HCT116 (cell line): ENCODE measurements around the gene SPTLC1. TPM values are rescaled to one million over a fixed set of nuclear protein-coding genes. Genes with fewer than 3 reads are reported as not detected.

Source experiments
- ATAC-seq: fragments of 200-7000 bp; cut with Tn5 transposase; 2 replicates; pipeline ENCODE4 v1.9.1; 2020; ENCODE audit warnings: mild to moderate bottlenecking, moderate library complexity
- BruUV-seq: library from RNA; stranded (reverse); fragments of 400-500 nt; replicated peaks from 2 replicates; lab custom pipeline; 2021; lab: Mats Ljungman, UMichigan
- CTCF ChIA-PET: fragments of 300-600 bp; sonication (Branson Sonifier 250); formaldehyde crosslinking; loops from one replicate; lab custom pipeline; 2021; ENCODE audit warnings: antibody characterized with exemption; lab: Charles Lee
- POLR2A ChIA-PET: fragments of 300-600, 350-600 bp; sonication (Branson Sonifier 250); formaldehyde crosslinking; loops from one replicate; lab custom pipeline; 2021; ENCODE audit warnings: antibody characterized with exemption; lab: Charles Lee
- RAD21 ChIA-PET, 2 experiments: fragments of 300-600 bp; sonication (Branson Sonifier 250); formaldehyde crosslinking; loops; one replicate each; lab custom pipeline; 2023; ENCODE audit warnings: low total read pairs in 2 of 2; ENCODE audit not compliant: uncharacterized antibody in 2 of 2, unreplicated experiment in 2 of 2, low non-redundant PET in 1 of 2; lab: Charles Lee
- DNase-seq: peaks from one replicate; pipeline ENCODE4 v3.0.0-alpha.2; 2010; ENCODE audit warnings: low read depth, low spot score
- H2AFZ ChIP-seq: fragments of 200-600 bp; shearing (Covaris generic), sonication (generic); 2 replicates; pipeline ENCODE4 v1.6.1; 2017; ENCODE audit warnings: low read depth, mixed run types, mixed read lengths, antibody characterized with exemption, low read length; ENCODE audit not compliant: poor library complexity, severe bottlenecking
- H3K27ac ChIP-seq: 2 replicates; pipeline ENCODE4 v1.5.1; 2012; ENCODE audit warnings: low read depth, low read length
- H3K27me3 ChIP-seq: fragments of 200-600 bp; sonication (generic); 2 replicates; pipeline ENCODE4 v1.6.1; 2016; ENCODE audit warnings: mixed run types, low read length, mixed read lengths; ENCODE audit not compliant: insufficient read depth
- H3K36me3 ChIP-seq, 2 experiments: fragments of 200-500 bp in 1 of 2; fragments of 200-600 bp in 1 of 2; sonication (Bioruptor generic) in 1 of 2; sonication (generic) in 1 of 2; 2 replicates each; pipeline versions ENCODE4 v1.5.1 to v1.6.1; 2014 to 2016; ENCODE audit warnings: low read length in 2 of 2, inconsistent platforms in 1 of 2, mixed read lengths in 1 of 2, mixed run types in 1 of 2; ENCODE audit not compliant: insufficient read depth in 2 of 2, control insufficient read depth in 1 of 2
- H3K4me1 ChIP-seq, 2 experiments: fragments of 200-600 bp in 1 of 2; sonication (generic) in 1 of 2; 2 replicates each; pipeline versions ENCODE4 v1.5.1 to v1.6.1; 2012 to 2017; ENCODE audit warnings: low read length in 2 of 2, inconsistent platforms in 1 of 2, mild to moderate bottlenecking in 1 of 2, mixed read lengths in 1 of 2, mixed run types in 1 of 2, moderate library complexity in 1 of 2; ENCODE audit not compliant: insufficient read depth in 2 of 2, control insufficient read depth in 1 of 2
- H3K4me2 ChIP-seq: fragments of 200-600 bp; sonication (generic); 2 replicates; pipeline ENCODE4 v1.6.1; 2017; ENCODE audit warnings: mixed run types, low read length, mixed read lengths
- H3K4me3 ChIP-seq, 2 experiments: fragments of 200-600 bp in 1 of 2; sonication (generic) in 1 of 2; replicated peaks in 1 of 2; 2 replicates each; pipeline ENCODE4 v1.5.1; 2011 to 2016; ENCODE audit warnings: low read length in 2 of 2, control low read depth in 1 of 2, low read depth in 1 of 2, mild to moderate bottlenecking in 1 of 2, mixed read lengths in 1 of 2, mixed run types in 1 of 2
- H3K79me2 ChIP-seq: fragments of 200-600 bp; sonication (generic); 2 replicates; pipeline ENCODE4 v1.6.1; 2017; ENCODE audit warnings: mild to moderate bottlenecking, mixed run types, low read length, moderate library complexity, mixed read lengths; ENCODE audit not compliant: insufficient read depth
- H3K9ac ChIP-seq: fragments of 200-600 bp; sonication (generic); 2 replicates; pipeline ENCODE4 v1.6.1; 2016; ENCODE audit warnings: low read length, mixed read lengths
- H3K9me2 ChIP-seq: fragments of 200-600 bp; sonication (generic), shearing (Covaris generic); 2 replicates; pipeline ENCODE4 v1.6.1; 2017; ENCODE audit warnings: mixed run types, mild to moderate bottlenecking, moderate library complexity; ENCODE audit not compliant: insufficient read depth
- H3K9me3 ChIP-seq, 2 experiments: fragments of 200-500 bp in 1 of 2; fragments of 200-600 bp in 1 of 2; sonication (Bioruptor generic) in 1 of 2; sonication (generic) in 1 of 2; 2 replicates each; pipeline ENCODE4 v1.6.1; 2014 to 2017; ENCODE audit warnings: low read length in 2 of 2, mixed read lengths in 2 of 2, inconsistent platforms in 1 of 2, low read depth in 1 of 2, mild to moderate bottlenecking in 1 of 2, mixed run types in 1 of 2, moderate library complexity in 1 of 2; ENCODE audit not compliant: control insufficient read depth in 1 of 2, insufficient read depth in 1 of 2
- H4K20me1 ChIP-seq: fragments of 200-600 bp; sonication (generic), shearing (Covaris generic); 2 replicates; pipeline ENCODE4 v1.6.1; 2017; ENCODE audit warnings: mixed run types, mild to moderate bottlenecking, moderate library complexity; ENCODE audit not compliant: insufficient read depth
- ATF3 ChIP-seq: IDR thresholded peaks from 2 replicates; pipeline ENCODE4 v1.6.1; 2012
- CBX3 ChIP-seq: IDR thresholded peaks from 2 replicates; pipeline ENCODE4 v1.6.1; 2012; ENCODE audit warnings: low read depth
- CEBPB ChIP-seq: IDR thresholded peaks from 2 replicates; pipeline ENCODE4 v1.6.1; 2012; ENCODE audit warnings: low read depth
- CTCF ChIP-seq, 3 experiments: fragments of 200-600 bp in 1 of 3; sonication (generic) in 1 of 3; IDR thresholded peaks in 2 of 3; conservative IDR thresholded peaks in 1 of 3; 2 replicates each; pipeline ENCODE4 v1.5.1; 2012 to 2017; ENCODE audit warnings: low read depth in 2 of 3, low read length in 2 of 3, antibody characterized with exemption in 1 of 3, borderline replicate concordance in 1 of 3, control low read depth in 1 of 3, mild to moderate bottlenecking in 1 of 3, mixed read lengths in 1 of 3, mixed run types in 1 of 3, moderate library complexity in 1 of 3; ENCODE audit not compliant: insufficient read depth in 1 of 3
- ELF1 ChIP-seq: IDR thresholded peaks from 2 replicates; pipeline ENCODE4 v1.6.1; 2012; ENCODE audit warnings: low read depth, borderline replicate concordance
- EZH2 ChIP-seq: fragments of 200-600 bp; sonication (generic); IDR thresholded peaks from 2 replicates; pipeline ENCODE4 v1.6.1; 2017; ENCODE audit warnings: antibody characterized with exemption, mixed run types
- EZH2phosphoT487 ChIP-seq: fragments of 200-600 bp; IDR thresholded peaks from 2 replicates; pipeline ENCODE4 v1.6.1; 2018; ENCODE audit warnings: antibody characterized with exemption, borderline replicate concordance
- JUND ChIP-seq: IDR thresholded peaks from 2 replicates; pipeline ENCODE4 v1.6.1; 2012
- MAX ChIP-seq: IDR thresholded peaks from 2 replicates; pipeline ENCODE4 v1.6.1; 2012
- POLR2A ChIP-seq: IDR thresholded peaks from 2 replicates; pipeline ENCODE4 v1.7.0; 2011; ENCODE audit warnings: borderline replicate concordance; ENCODE audit not compliant: insufficient read depth, insufficient read length; ENCODE audit errors: extremely low read depth
- POLR2AphosphoS5 ChIP-seq: IDR thresholded peaks from 2 replicates; pipeline ENCODE4 v1.6.1; 2011; ENCODE audit warnings: mild to moderate bottlenecking, low read depth, low read length, moderate library complexity
- RAD21 ChIP-seq: IDR thresholded peaks from 2 replicates; pipeline ENCODE4 v1.6.1; 2012; ENCODE audit warnings: low read depth, mild to moderate bottlenecking
- SIN3A ChIP-seq: IDR thresholded peaks from 2 replicates; pipeline ENCODE4 v1.6.1; 2012; ENCODE audit warnings: low read depth
- SP1 ChIP-seq: IDR thresholded peaks from 2 replicates; pipeline ENCODE4 v1.6.1; 2012; ENCODE audit warnings: low read depth
- SRF ChIP-seq: IDR thresholded peaks from 2 replicates; pipeline ENCODE4 v1.6.1; 2012; ENCODE audit warnings: low read depth
- TCF7L2 ChIP-seq: IDR thresholded peaks from 2 replicates; pipeline ENCODE4 v1.7.0; 2011; ENCODE audit warnings: borderline replicate concordance, inconsistent platforms; ENCODE audit not compliant: insufficient read depth, insufficient read length; ENCODE audit errors: extremely low read depth
- ZFX ChIP-seq: fragments of 450-650 bp; IDR thresholded peaks from 2 replicates; pipeline ENCODE4 v1.6.1; 2017
- intact Hi-C: fragments of 100-400 bp; cut with micrococcal nuclease; formaldehyde crosslinking; loops from 2 replicates; pipeline ENCODE4 v1.10.0; 2022
- total RNA-seq: library from RNA; stranded (reverse); gene quantifications from one replicate; pipeline ENCODE4 v1.2.1, GENCODE V29; 2021; ENCODE audit not compliant: unreplicated experiment
- TF ChIP-seq, protein P1 (sequence below): IDR thresholded peaks from 2 replicates; pipeline ENCODE4 v1.6.1; 2011; ENCODE audit warnings: mild to moderate bottlenecking, low read length, moderate library complexity; ENCODE audit not compliant: insufficient replicate concordance; ENCODE audit errors: extremely low read depth
- TF ChIP-seq, protein P2 (sequence below): IDR thresholded peaks from 2 replicates; pipeline ENCODE4 v1.6.1; 2012; ENCODE audit warnings: low read depth

Gene SPTLC1
- total RNA-seq, 1 experiment from 2014 or later = 81.7 TPM

DNA sequence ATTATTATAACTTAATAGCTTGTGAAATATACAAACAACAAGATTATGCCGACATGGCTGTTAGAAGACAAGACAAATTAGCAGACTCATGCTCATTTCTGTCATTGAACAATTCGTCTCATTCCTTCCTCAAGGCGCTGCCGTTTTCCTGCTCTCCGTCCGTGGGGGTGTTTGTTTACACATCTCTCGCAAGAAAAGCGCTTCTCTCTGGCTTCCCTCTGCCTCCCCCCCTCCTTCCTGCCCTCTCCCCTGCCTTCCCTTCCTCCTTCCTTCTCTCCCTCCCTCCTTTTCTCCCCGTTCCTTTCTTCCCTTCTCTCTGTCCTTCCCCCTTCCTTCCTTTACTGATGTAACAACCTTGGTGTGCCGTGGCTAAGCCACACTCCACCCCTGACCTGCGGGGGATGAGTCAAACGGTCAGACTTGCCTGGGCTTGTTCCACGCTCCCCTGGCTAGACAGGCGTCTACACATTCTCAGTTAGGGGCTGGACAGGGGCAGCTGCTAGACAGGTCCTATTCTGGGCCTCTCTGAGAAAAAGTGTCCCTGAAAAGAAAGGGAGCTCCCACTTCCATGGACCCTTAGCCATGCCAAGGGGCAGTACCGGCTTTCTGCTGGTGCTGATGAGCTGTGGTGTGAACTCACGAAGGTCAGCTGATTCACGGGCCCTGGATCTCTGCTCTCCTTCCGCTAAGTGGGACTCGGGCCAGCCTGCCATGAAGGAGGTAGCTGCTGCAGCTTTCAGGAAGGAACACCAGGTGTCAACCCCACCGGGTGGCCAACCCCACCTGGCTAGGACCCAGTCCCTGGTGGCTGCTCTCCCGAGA lies 32.0 kb upstream of the SPTLC1 start:
- H3K27me3 ChIP-seq = no peaks in the 10 kb centered on the region
- no peaks in the 10 kb centered on the region for H3K36me3 ChIP-seq
- H3K4me3 ChIP-seq = peak overlapping the region; percentile 28 to 53
- H3K9me3 ChIP-seq = no peaks in the 10 kb centered on the region
- DNase-seq = peak; percentile 54
- no peaks in the 10 kb centered on the region for H3K9me2 ChIP-seq
- peak overlapping the region; percentile 88 for H3K4me2 ChIP-seq
- peak overlapping the region; percentile 67 for H2AFZ ChIP-seq
- H3K4me1 ChIP-seq = peaks cover 21 to 25% of the 10 kb centered on the region in 2 experiments
- H3K9ac ChIP-seq = peak overlapping the region; percentile 36; the same call in 1 of the 2 replicates
- H4K20me1 ChIP-seq = no peaks in the 10 kb centered on the region
- no peaks in the 10 kb centered on the region for H3K79me2 ChIP-seq
- peak; percentile 90 for ATAC-seq
- ChIA-PET POLR2A (interaction anchor here (1.0 to 1.2 kb wide), 3 partner anchors 8 to 524 kb away, joined by 3 read pairs; no protein-coding TSS in a partner anchor), CTCF (interaction anchor here (0.5 to 5.3 kb wide), 3 partner anchors 8 to 75 kb away, joined by 3 to 28 read pairs (median 4); no protein-coding TSS in a partner anchor), RAD21 (no interaction called here)
- BruUV-seq = TSS peak; percentile 94
- peak overlapping the region; percentile 63 for H3K27ac ChIP-seq
- intact Hi-C loops = no loop called here
- TF ChIP-seq CBX3 (no peak), RAD21 (no peak), SP1 (no peak), ATF3 (no peak), CEBPB (no peak), JUND (no peak), MAX (no peak), POLR2A (no peak), TCF7L2 (peak; percentile 73), CTCF (IDR thresholded peaks at IDR 0.05 in 2 of 3, conservative IDR thresholded peaks at IDR 0.05 in 1 of 3; ENCODE audit: borderline replicate concordance in 1 of 3, insufficient read depth in 1 of 3, low read depth in 2 of 3, low read length in 2 of 3) (0 out of 6 replicates have a peak, but pooled peaks of 1 of the 3 experiments have one; percentile 3), EZH2phosphoT487 (no peak), POLR2AphosphoS5 (peak; percentile 44; the same call in 1 of the 2 replicates), EZH2 (no peak), SRF (no peak), ZFX (no peak), SIN3A (no peak), ELF1 (no peak)
- TF ChIP-seq, protein P1, sequence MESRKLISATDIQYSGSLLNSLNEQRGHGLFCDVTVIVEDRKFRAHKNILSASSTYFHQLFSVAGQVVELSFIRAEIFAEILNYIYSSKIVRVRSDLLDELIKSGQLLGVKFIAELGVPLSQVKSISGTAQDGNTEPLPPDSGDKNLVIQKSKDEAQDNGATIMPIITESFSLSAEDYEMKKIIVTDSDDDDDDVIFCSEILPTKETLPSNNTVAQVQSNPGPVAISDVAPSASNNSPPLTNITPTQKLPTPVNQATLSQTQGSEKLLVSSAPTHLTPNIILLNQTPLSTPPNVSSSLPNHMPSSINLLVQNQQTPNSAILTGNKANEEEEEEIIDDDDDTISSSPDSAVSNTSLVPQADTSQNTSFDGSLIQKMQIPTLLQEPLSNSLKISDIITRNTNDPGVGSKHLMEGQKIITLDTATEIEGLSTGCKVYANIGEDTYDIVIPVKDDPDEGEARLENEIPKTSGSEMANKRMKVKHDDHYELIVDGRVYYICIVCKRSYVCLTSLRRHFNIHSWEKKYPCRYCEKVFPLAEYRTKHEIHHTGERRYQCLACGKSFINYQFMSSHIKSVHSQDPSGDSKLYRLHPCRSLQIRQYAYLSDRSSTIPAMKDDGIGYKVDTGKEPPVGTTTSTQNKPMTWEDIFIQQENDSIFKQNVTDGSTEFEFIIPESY = no peak
- TF ChIP-seq, protein P2, sequence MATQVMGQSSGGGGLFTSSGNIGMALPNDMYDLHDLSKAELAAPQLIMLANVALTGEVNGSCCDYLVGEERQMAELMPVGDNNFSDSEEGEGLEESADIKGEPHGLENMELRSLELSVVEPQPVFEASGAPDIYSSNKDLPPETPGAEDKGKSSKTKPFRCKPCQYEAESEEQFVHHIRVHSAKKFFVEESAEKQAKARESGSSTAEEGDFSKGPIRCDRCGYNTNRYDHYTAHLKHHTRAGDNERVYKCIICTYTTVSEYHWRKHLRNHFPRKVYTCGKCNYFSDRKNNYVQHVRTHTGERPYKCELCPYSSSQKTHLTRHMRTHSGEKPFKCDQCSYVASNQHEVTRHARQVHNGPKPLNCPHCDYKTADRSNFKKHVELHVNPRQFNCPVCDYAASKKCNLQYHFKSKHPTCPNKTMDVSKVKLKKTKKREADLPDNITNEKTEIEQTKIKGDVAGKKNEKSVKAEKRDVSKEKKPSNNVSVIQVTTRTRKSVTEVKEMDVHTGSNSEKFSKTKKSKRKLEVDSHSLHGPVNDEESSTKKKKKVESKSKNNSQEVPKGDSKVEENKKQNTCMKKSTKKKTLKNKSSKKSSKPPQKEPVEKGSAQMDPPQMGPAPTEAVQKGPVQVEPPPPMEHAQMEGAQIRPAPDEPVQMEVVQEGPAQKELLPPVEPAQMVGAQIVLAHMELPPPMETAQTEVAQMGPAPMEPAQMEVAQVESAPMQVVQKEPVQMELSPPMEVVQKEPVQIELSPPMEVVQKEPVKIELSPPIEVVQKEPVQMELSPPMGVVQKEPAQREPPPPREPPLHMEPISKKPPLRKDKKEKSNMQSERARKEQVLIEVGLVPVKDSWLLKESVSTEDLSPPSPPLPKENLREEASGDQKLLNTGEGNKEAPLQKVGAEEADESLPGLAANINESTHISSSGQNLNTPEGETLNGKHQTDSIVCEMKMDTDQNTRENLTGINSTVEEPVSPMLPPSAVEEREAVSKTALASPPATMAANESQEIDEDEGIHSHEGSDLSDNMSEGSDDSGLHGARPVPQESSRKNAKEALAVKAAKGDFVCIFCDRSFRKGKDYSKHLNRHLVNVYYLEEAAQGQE = no peak
